Endothelial cell of umbilical vein (primary cell): Measurements from ENCODE around the gene SPSB1.

Source experiments
- EZH2 ChIP-seq: IDR thresholded peaks from 2 replicates; pipeline ENCODE4 v1.6.1; 2012; ENCODE audit warnings: borderline replicate concordance, low read depth, mild to moderate bottlenecking, moderate library complexity, low read length, inconsistent platforms; ENCODE audit not compliant: severe bottlenecking
- POLR2A ChIP-seq: IDR thresholded peaks from 2 replicates; pipeline ENCODE4 v1.6.1; 2012; ENCODE audit warnings: low read depth, mild to moderate bottlenecking, control low read depth, low read length
- POLR2AphosphoS5 ChIP-seq: IDR thresholded peaks from 2 replicates; pipeline ENCODE4 v1.6.1; 2012; ENCODE audit warnings: low read depth, mild to moderate bottlenecking, control low read depth, low read length, moderate library complexity; ENCODE audit not compliant: insufficient read depth
- TF ChIP-seq, protein P1 (sequence below), 2 donors: IDR thresholded peaks; 1 replicate in 1 of 2; 2 replicates in 1 of 2; pipeline ENCODE4 v1.5.1; 2011; ENCODE audit warnings: low read length in 2 of 2, mild to moderate bottlenecking in 2 of 2, moderate library complexity in 2 of 2, control low read depth in 1 of 2, inconsistent platforms in 1 of 2, low read depth in 1 of 2; ENCODE audit not compliant: insufficient read depth in 1 of 2; ENCODE audit errors: extremely low read depth in 1 of 2
- TF ChIP-seq, protein P2 (sequence below): IDR thresholded peaks from 2 replicates; pipeline ENCODE4 v1.6.1; 2011; ENCODE audit not compliant: insufficient read depth, insufficient read length

DNA sequence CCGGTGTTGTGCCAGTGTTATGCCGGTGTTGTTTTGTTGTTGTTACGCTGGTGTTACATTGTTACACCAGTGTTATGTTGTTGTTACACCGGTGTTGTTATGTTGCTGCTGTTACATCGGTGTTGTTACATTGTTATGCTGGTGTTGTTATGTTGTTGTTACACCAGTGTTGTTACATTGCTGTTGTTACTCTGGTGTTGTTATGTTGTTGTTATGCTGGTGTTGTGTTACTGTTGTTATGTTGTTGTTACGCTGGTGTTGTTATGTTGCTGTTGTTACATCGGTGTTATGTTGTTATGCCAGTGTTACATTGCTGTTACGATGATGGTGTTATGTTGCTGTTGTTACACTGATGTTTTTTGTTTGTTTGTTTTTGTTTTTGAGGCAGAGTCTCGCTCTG, 34.1 kb upstream of the SPSB1 start:
- TF ChIP-seq, protein P1, sequence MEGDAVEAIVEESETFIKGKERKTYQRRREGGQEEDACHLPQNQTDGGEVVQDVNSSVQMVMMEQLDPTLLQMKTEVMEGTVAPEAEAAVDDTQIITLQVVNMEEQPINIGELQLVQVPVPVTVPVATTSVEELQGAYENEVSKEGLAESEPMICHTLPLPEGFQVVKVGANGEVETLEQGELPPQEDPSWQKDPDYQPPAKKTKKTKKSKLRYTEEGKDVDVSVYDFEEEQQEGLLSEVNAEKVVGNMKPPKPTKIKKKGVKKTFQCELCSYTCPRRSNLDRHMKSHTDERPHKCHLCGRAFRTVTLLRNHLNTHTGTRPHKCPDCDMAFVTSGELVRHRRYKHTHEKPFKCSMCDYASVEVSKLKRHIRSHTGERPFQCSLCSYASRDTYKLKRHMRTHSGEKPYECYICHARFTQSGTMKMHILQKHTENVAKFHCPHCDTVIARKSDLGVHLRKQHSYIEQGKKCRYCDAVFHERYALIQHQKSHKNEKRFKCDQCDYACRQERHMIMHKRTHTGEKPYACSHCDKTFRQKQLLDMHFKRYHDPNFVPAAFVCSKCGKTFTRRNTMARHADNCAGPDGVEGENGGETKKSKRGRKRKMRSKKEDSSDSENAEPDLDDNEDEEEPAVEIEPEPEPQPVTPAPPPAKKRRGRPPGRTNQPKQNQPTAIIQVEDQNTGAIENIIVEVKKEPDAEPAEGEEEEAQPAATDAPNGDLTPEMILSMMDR (IDR thresholded peaks at IDR 0.05; ENCODE audit: extremely low read depth in 1 of 2, insufficient read depth in 1 of 2, low read depth in 1 of 2, low read length in 2 of 2) = no peak
- TF ChIP-seq EZH2 = no peak
- TF ChIP-seq POLR2A = no peak
- TF ChIP-seq, protein P2, sequence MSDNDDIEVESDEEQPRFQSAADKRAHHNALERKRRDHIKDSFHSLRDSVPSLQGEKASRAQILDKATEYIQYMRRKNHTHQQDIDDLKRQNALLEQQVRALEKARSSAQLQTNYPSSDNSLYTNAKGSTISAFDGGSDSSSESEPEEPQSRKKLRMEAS = no peak
- no peak for TF ChIP-seq POLR2AphosphoS5
